ENCODE data around the gene ATAD3B. TPM values are rescaled to one million over a fixed set of nuclear protein-coding genes. Genes with fewer than 3 reads are reported as not detected.

The ATAD3B gene
- total and polyA plus RNA-seq, 2 of the 13 experiments (the other 11 are each of a cell fraction or from before 2014, with no cell fraction given) = 9.6 to 31.1 TPM

GRCh38 chr1:1427820-1428148 is 43.8 kb upstream of the ATAD3B start:
- intact Hi-C loops (cut with micrococcal nuclease; ENCODE audit: unreplicated experiment) = no loop called here
- WGBS (ENCODE audit: low lambda C conversion rate) = 96% methylated on average over 22 of the region's 22 CpGs
- BruUV-seq (replicated peaks) = no TSS peak
- Histone ChIP-seq H3K4me3 (replicated peaks in 1 of 3; ENCODE audit: insufficient read depth in 1 of 3, low read depth in 2 of 3, low read length in 3 of 3) (no peak overlapping the region), H3K79me2 (ENCODE audit: insufficient read depth, low read length) (no peaks in the 10 kb centered on the region), H3K27me3 (ENCODE audit: control insufficient read depth in 1 of 2, insufficient read depth in 2 of 2, low read length in 2 of 2) (no peaks in the 10 kb centered on the region), H3K36me3 (replicated peaks in 1 of 2; ENCODE audit: control insufficient read depth in 1 of 2, insufficient read depth in 2 of 2, low read length in 2 of 2) (no peaks in the 10 kb centered on the region), H2AFZ (ENCODE audit: low read length) (no peak overlapping the region), H3K9ac (ENCODE audit: insufficient read depth, low read depth, low read length) (no peak overlapping the region), H4K20me1 (ENCODE audit: insufficient read depth, low read length) (no peaks in the 10 kb centered on the region), H3K4me1 (ENCODE audit: insufficient read depth, low read length) (peaks cover 54% of the 10 kb centered on the region), H3K9me3 (ENCODE audit: low read length) (no peaks in the 10 kb centered on the region), H3K4me2 (ENCODE audit: low read depth, low read length) (no peak overlapping the region), H3K27ac (ENCODE audit: extremely low read length, insufficient read depth, low read length) (no peak overlapping the region)
- TF ChIP-seq, protein P1, sequence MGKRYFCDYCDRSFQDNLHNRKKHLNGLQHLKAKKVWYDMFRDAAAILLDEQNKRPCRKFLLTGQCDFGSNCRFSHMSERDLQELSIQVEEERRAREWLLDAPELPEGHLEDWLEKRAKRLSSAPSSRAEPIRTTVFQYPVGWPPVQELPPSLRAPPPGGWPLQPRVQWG (CRISPR knock-in tag; IDR thresholded peaks at IDR 0.05; ENCODE audit: borderline replicate concordance, low read depth) = no peak
- no peak for TF ChIP-seq ZBTB7B (CRISPR knock-in tag; IDR thresholded peaks at IDR 0.05)
- TF ChIP-seq ZNF430 (CRISPR knock-in tag; IDR thresholded peaks at IDR 0.05) = no peak
- no peak for TF ChIP-seq MYC (CRISPR knock-in tag; IDR thresholded peaks at IDR 0.05; ENCODE audit: borderline replicate concordance)
- TF ChIP-seq, protein P2, sequence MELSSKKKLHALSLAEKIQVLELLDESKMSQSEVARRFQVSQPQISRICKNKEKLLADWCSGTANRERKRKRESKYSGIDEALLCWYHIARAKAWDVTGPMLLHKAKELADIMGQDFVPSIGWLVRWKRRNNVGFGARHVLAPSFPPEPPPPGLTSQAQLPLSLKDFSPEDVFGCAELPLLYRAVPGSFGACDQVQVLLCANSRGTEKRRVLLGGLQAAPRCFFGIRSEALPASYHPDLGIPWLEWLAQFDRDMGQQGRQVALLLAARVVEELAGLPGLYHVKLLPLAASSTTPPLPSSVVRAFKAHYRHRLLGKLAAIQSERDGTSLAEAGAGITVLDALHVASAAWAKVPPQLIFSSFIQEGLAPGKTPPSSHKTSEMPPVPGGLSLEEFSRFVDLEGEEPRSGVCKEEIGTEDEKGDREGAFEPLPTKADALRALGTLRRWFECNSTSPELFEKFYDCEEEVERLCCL (CRISPR knock-in tag; IDR thresholded peaks at IDR 0.05; ENCODE audit: borderline replicate concordance) = no peak
- TF ChIP-seq ZFP1 (CRISPR knock-in tag; IDR thresholded peaks at IDR 0.05) = no peak
- no peak for TF ChIP-seq ZNF790 (CRISPR knock-in tag; IDR thresholded peaks at IDR 0.05; ENCODE audit: borderline replicate concordance)
- no peak for TF ChIP-seq MAFG (CRISPR knock-in tag; IDR thresholded peaks at IDR 0.05)
- no peak for TF ChIP-seq TOPORS (CRISPR knock-in tag; IDR thresholded peaks at IDR 0.05)
- no peak for TF ChIP-seq FOSL2 (CRISPR knock-in tag; IDR thresholded peaks at IDR 0.05)
- no peak for TF ChIP-seq GFI1 (CRISPR knock-in tag; IDR thresholded peaks at IDR 0.05; ENCODE audit: borderline replicate concordance)
- no peak for TF ChIP-seq PRPF4 (IDR thresholded peaks at IDR 0.05; ENCODE audit: low read depth, low read length, poor library complexity, severe bottlenecking)
- TF ChIP-seq MXD4 (CRISPR knock-in tag; IDR thresholded peaks at IDR 0.05) = no peak
- no peak for TF ChIP-seq ZNF891 (CRISPR knock-in tag; IDR thresholded peaks at IDR 0.05)
- no peak for TF ChIP-seq ZNF530 (CRISPR knock-in tag; IDR thresholded peaks at IDR 0.05; ENCODE audit: low read depth)
- TF ChIP-seq, protein P3, sequence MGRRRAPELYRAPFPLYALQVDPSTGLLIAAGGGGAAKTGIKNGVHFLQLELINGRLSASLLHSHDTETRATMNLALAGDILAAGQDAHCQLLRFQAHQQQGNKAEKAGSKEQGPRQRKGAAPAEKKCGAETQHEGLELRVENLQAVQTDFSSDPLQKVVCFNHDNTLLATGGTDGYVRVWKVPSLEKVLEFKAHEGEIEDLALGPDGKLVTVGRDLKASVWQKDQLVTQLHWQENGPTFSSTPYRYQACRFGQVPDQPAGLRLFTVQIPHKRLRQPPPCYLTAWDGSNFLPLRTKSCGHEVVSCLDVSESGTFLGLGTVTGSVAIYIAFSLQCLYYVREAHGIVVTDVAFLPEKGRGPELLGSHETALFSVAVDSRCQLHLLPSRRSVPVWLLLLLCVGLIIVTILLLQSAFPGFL (CRISPR knock-in tag; IDR thresholded peaks at IDR 0.05) = no peak
- POLR2A ChIA-PET = no interaction called here
- DNase-seq (ENCODE audit: low spot score) (no peak), ATAC-seq (no peak), FAIRE-seq (no peak)
- in situ Hi-C loops (cut with HindIII; ENCODE audit: extremely low pct_ligation_motif_present, low pct_unique_long_range_greater_than_20kb) = no loop called here
- CTCF ChIA-PET (ENCODE audit: low intra/inter-chr PET ratio, low total read pairs) = no interaction called here
